Kidney glomerular epithelial cell (primary cell): ENCODE measurements around the gene IQGAP3.
"Not testable (repeated sequence)": the region's sequence is repeated elsewhere in the genome, so short reads cannot be mapped to it uniquely, and the experiment has no call there.

Source experiments
- DNase-seq: peaks from one replicate; lab custom pipeline; 2025; lab: John Stamatoyannopoulos, UW

The IQGAP3 gene

GRCh38 chr1:156566436-156566835 lies 5.9 kb downstream of the IQGAP3 start:
- no peak for DNase-seq

- DNase-seq = no peak
These were observed 6.8 kb downstream of the IQGAP3 start for GRCh38 chr1:156565519-156565918.

- no peak for DNase-seq
These were observed 11.7 kb downstream of the IQGAP3 start for GRCh38 chr1:156560585-156561163.

GRCh38 chr1:156559797-156560385 lies 12.5 kb downstream of the IQGAP3 start:
- no peak for DNase-seq

GRCh38 chr1:156559086-156559796 lies 13.1 kb downstream of the IQGAP3 start:
- DNase-seq = no peak

- DNase-seq = no peak
These were observed 16.0 kb downstream of the IQGAP3 start for GRCh38 chr1:156556354-156556753.

- DNase-seq = no peak
These were observed 16.6 kb downstream of the IQGAP3 start for GRCh38 chr1:156555715-156556114.

- DNase-seq = no peak
These were observed 17.4 kb downstream of the IQGAP3 start for GRCh38 chr1:156554971-156555370.

GRCh38 chr1:156553860-156554485 lies 18.4 kb downstream of the IQGAP3 start:
- no peak for DNase-seq

- DNase-seq = not testable (repeated sequence)
These were observed 19.4 kb downstream of the IQGAP3 start for GRCh38 chr1:156552937-156553336.

- no peak for DNase-seq
These were observed 19.8 kb downstream of the IQGAP3 start for GRCh38 chr1:156552518-156552917.

GRCh38 chr1:156551869-156552268 lies 20.5 kb downstream of the IQGAP3 start:
- DNase-seq = peak; percentile 42

- no peak for DNase-seq
These were observed 21.2 kb downstream of the IQGAP3 start for GRCh38 chr1:156551066-156551643.

- no peak for DNase-seq
These were observed 22.0 kb downstream of the IQGAP3 start for GRCh38 chr1:156550346-156550745.

- no peak for DNase-seq
These were observed 22.5 kb downstream of the IQGAP3 start for GRCh38 chr1:156549831-156550230.

- DNase-seq = no peak
These were observed 23.0 kb downstream of the IQGAP3 start for GRCh38 chr1:156549390-156549789.

GRCh38 chr1:156547982-156548381 lies 24.4 kb downstream of the IQGAP3 start:
- DNase-seq = no peak

- no peak for DNase-seq
These were observed 24.9 kb downstream of the IQGAP3 start for GRCh38 chr1:156547434-156547833.

- no peak for DNase-seq
These were observed 26.1 kb downstream of the IQGAP3 start for GRCh38 chr1:156546267-156546666.

- no peak for DNase-seq
These were observed 27.7 kb downstream of the IQGAP3 start for GRCh38 chr1:156544592-156545102.

- DNase-seq = no peak
These were observed 29.3 kb downstream of the IQGAP3 start for GRCh38 chr1:156543066-156543465.

GRCh38 chr1:156540955-156541354 lies 31.4 kb downstream of the IQGAP3 start:
- no peak for DNase-seq
